ENCODE data around the gene RIC8B. TPM values are rescaled to one million over a fixed set of nuclear protein-coding genes. Genes with fewer than 3 reads are reported as not detected.

The RIC8B gene
- total and polyA plus RNA-seq, 12 donors = 6.6 to 32.1 (median 22.3) TPM

- DNase-seq (no peak), ATAC-seq (peak in 5 of 8 donors; percentile 13 to 34 (median 22))
- no peaks in the 10 kb centered on the region for H3K27me3 ChIP-seq
- intact Hi-C loops (cut with DNase I) = loop anchor here in 1 of 10 donors (10.0 kb wide), 1 partner anchor 155 kb away; no protein-coding TSS in a partner anchor
- H3K4me1 ChIP-seq = peaks cover 0 to 42% (median 14%) of the 10 kb centered on the region in 9 donors
- H3K27ac ChIP-seq = peak overlapping the region in 4 of 10 donors; percentile 9 to 54 (median 34)
- no peaks in the 10 kb centered on the region for H3K9me3 ChIP-seq
- TF ChIP-seq CTCF (IDR thresholded peaks at IDR 0.05) = no peak
- H3K4me3 ChIP-seq = no peak overlapping the region
- WGBS, 2 donors = 74 to 85% methylated on average over 7 of the region's 7 CpGs
- H3K36me3 ChIP-seq = no peaks in the 10 kb centered on the region
Observed at GRCh38 chr12:106759526-106760183, 14.8 kb upstream of the RIC8B start.

GRCh38 chr12:106760184-106760531 lies 14.3 kb upstream of the RIC8B start:
- Histone ChIP-seq H3K4me1 (peaks cover 0 to 45% (median 14%) of the 10 kb centered on the region in 9 donors), H3K27me3 (no peaks in the 10 kb centered on the region), H3K36me3 (no peaks in the 10 kb centered on the region), H3K27ac (peak overlapping the region in 4 of 10 donors; percentile 9 to 54 (median 34)), H3K9me3 (no peaks in the 10 kb centered on the region), H3K4me3 (no peak overlapping the region)
- intact Hi-C loops (cut with DNase I) = loop anchor here in 1 of 10 donors (10.0 kb wide), 1 partner anchor 155 kb away; no protein-coding TSS in a partner anchor
- 55 to 65% methylated on average over 2 of the region's 2 CpGs for WGBS, 2 donors
- no peak for DNase-seq
- no peak for TF ChIP-seq CTCF (IDR thresholded peaks at IDR 0.05)
- ATAC-seq = peak in 7 of 8 donors; percentile 33 to 48 (median 37)

DNA sequence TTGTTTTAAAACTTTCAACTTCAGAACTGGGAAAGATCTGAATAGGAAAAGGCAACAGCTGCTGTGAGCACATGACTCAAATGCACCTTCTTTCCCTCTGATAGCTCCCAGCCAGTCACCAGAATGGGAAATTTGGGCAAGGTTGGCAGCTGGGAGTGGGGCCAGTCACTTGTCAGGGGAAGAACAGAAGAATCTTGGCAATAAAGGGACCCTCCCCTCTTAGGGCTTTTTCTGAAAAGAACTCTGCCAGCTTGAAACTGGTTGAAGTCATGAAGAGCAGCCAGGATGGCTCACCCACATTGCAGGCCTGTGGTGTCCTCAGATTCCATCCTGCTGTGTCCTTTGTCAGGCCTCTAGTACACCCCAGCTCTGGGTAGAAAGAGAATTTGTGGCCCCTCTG lies 10.3 kb upstream of the RIC8B start:
- DNase-seq (no peak), ATAC-seq (peak in 3 of 8 donors; percentile 4 to 18 (median 5))
- no peak for TF ChIP-seq CTCF (IDR thresholded peaks at IDR 0.05)
- peaks cover 0 to 22% (median 0%) of the 10 kb centered on the region in 7 donors for H3K27me3 ChIP-seq
- intact Hi-C loops (cut with DNase I) = loop anchor here in 1 of 10 donors (10.0 kb wide), 1 partner anchor 151 kb away; no protein-coding TSS in a partner anchor
- H3K27ac ChIP-seq = peak overlapping the region in 1 of 10 donors; percentile 5
- H3K9me3 ChIP-seq = no peaks in the 10 kb centered on the region
- peaks cover 0 to 41% (median 17%) of the 10 kb centered on the region in 9 donors for H3K4me1 ChIP-seq
- no peak overlapping the region for H3K4me3 ChIP-seq
- H3K36me3 ChIP-seq = no peaks in the 10 kb centered on the region

DNA sequence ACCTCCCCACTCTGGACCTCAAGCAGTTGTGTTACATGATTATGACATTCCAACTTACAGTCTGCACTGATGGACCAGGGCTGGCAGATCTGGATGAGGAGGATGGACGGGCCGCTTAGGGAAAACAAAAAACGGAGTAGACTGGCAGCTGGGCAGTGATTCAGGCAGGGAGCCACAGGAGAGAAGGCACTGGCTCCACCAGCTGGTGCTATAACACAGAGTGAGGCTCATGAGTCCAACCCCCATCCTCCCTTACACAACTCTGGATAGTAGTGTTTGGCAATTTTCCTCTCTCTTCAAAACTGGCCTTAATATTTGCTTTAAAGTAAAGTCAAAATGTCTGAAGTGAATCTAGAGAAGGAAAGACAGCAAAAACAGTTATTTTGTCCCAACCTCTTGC lies 9.7 kb upstream of the RIC8B start:
- TF ChIP-seq CTCF (IDR thresholded peaks at IDR 0.05) = peak in 5 of 9 donors; percentile 8 to 48 (median 39)
- peak overlapping the region in 2 of 10 donors; percentile 5 to 12 for H3K27ac ChIP-seq
- peak; percentile 34 to 75 (median 66) for ATAC-seq
- no peak for DNase-seq
- peaks cover 0 to 27% (median 0%) of the 10 kb centered on the region in 7 donors for H3K27me3 ChIP-seq
- no peak overlapping the region for H3K4me3 ChIP-seq
- 75 to 78% methylated on average over 3 of the region's 3 CpGs for WGBS, 2 donors
- intact Hi-C loops (cut with DNase I) = loop anchor here in 2 of 10 donors (5.0 to 10.0 kb wide), 2 partner anchors 78 to 150 kb away; no protein-coding TSS in a partner anchor
- no peaks in the 10 kb centered on the region for H3K36me3 ChIP-seq
- no peaks in the 10 kb centered on the region for H3K9me3 ChIP-seq
- H3K4me1 ChIP-seq = peaks cover 0 to 36% (median 17%) of the 10 kb centered on the region in 9 donors
